Measurements from ENCODE around the gene SRXN1.
"Not testable (repeated sequence)": the region's sequence is repeated elsewhere in the genome, so short reads cannot be mapped to it uniquely, and the experiment has no call there.

SRXN1 gene

DNA sequence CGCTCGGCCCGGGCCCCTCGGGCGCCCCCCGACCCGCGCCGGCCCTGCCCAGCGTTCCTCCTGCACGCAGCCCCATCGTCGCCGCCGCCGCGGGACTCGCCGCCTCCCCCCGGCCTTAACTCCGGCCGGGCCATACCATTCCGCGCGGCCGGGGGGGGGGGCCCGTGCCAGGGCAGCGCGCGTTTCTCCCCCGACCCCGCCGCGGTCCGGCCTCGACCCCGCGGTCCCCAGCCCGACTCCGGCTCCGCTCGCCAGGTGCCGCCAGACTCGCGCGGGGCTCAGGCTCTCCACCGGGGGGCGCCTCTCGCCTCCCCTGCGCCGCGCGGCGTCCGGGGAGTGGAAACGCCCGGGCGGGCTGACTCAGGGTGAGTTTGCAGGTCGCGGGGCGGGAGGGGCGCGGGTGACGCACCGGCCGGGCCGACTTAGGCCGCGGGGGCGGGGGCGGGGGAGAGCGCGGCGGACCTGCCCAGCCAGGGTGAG, at the start of gene SRXN1:
TSS of gene SRXN1 (minus strand) at position 91 of the 480 bp plus-strand sequence. CDS start at position 76, 15 bp downstream.
- DNase-seq (ENCODE audit: low read depth in 2 of 2) = peak; percentile 84

DNA sequence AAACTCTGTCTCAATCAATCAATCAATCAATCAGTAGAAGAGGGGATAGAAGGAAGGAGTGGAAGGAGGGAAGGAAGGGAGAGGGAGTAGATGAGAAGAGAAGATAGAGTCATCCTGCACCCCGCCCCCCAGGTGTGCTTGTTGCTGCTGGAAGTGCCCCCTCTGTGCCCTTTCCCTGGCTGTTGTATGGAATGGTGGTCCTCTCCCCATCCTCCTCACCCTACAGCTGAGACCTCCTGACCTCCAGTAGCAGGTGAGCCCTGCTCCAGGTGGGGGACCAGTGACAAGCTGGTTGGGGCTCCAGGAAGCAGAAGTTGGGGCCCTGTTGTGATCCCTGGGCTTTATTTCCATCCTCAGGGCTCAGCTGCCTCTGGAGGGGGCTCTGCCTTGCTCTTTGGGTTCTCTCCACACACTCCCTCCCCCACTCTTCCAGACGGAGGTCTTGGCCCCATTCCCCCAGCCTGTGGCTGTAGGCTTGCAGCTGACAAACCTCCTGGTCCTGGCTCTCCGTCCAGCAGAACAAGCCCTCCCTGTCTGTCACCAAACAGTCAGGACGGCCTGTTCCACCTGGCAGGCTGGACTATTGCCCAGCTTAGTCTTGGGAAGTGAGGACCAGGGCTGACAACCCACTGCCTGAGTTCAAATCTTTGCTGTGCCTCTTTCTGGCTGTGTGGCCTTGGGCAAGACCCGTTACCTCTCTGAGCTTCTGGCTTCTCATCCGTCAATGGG, 48.6 kb upstream of the SRXN1 start:
- no peak for DNase-seq (ENCODE audit: low read depth in 2 of 2)

DNA sequence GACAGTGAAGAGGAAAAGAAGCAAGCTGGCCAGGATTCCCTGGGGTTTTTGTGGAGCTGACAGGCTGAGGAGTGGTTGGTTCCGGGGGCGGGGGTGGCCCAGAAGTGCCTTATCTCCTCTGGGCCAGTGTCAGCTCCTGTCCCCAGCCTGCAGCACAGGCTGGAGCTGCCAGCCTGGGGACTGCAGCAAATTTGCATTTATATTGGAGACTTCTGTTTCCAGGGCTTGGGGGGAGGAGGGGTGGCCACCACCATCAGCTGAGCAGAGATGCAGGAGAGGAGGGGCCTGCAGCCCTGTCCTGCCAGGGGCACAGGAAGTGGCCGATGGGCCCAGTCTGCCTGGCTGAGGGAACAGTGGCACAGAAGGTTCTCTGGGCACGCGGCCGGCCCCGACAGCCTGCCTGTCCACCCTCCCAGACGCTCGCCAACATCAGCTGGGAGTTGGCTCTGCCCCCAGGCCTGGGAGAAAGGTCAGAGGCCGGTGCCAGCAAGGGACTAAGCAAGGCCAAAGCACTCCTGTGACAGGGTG, 46.9 kb upstream of the SRXN1 start:
- DNase-seq (ENCODE audit: low read depth in 2 of 2) = no peak

DNA sequence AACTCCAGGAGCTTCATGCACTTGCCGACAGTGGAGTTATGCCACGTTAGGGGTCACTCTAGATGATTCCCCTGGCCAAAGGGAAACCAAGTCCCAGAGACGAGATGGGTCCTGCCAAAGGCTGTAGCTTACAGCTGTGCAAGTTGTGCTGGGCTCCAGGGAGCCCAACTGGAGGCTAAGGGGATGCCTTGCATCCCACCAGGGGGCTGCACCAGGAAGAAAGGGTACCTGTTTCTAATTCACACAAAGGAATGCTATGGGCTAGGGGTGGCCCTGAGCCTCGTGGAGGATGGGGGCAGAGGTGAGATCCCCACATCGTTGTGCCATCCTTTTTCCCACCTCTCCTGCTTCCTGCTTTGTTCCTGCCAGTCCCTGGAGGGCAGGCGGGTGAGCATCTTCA, 46.3 kb upstream of the SRXN1 start:
- no peak for DNase-seq (ENCODE audit: low read depth in 2 of 2)

DNA sequence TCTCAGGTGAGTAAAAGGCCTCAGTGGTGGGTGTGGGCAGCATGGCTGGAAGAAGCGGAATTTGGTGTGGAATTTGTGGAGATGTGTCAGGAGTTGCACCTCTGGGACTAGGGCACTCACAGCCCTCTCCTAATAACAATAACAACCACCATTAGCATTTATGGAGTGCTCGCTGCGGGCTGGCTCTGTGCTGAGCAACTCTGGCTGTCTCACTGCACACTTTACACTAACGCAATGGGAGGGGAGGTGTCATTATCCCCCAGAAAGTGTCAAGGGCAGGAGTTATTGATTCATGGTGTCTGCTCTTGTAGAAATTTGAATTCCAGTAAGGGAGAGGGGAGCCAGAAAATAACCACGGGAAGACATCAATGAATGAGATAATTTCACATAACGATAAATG, 45.3 kb upstream of the SRXN1 start:
- no peak for DNase-seq (ENCODE audit: low read depth in 2 of 2)

DNA sequence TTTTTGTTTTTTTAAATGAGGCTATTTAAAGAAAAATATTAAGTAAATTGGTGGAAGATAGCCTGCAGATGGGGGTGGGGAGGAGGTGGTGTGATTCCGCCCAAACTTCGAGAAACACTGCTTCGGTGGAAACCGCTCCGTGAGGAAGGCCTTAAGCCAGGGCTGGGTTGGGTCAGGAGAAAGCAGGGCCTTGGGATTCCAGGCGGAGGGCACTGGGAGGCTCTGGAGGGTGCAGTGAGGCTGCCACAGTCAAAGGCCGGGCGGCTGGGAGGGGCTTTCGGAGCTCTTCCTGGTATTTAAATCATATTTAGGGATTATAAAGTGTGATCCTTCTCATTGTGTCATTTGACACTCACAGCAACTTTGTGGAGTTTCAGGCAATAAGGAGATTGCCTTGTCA, 44.8 kb upstream of the SRXN1 start:
- no peak for DNase-seq (ENCODE audit: low read depth in 2 of 2)

DNA sequence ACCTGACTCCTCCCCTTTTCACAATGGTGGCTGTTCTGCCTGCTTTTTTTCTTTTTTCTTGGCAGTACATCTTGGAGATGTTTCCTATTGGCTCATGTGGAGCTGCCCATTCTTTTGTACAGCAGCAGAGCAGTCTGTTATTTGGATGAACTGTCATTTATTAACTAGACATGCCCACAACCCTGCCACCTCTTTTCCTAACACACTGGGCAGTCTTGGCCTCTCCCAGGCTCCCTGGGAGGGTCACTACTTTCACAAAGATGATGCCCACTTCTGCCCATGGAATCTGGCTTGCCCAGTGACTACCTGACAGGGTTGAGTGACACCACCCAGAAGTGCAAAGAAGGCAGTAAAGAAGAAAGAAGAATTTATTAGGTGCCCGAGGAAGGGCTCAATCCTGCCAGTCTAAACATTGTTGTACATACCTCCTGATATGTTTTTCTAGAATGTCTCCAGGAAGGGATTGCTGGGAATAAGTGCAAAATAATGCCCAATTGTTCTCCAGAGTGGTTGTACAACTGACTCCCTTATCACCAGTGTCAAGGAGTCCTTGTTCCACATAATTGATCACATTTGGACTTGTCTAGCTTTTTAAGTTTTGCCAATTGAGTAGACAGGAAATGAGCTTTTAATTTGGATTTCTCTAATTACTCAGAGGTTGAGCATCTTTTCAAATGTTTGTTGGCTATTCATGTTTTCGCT, 42.3 kb upstream of the SRXN1 start:
- no peak for DNase-seq (ENCODE audit: low read depth in 2 of 2)

DNA sequence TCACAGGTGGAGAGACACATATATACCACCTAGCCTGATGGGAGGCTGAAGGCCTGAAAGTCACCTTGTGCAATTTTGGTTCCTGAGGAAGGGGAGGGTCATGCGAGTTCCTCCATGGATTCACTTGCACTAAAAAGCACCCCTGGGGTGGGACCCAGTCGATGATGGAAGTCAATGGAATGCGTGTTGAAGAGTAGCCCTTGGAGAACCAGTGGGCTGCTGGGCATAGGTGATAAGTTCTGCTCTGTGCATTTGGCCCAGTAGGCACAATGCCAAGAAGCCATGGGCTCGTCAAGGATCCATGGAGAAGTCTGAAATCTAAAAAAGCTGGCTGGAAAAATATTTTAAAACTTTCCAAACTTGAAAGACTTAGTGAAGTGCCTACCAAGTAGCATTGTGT, 41.5 kb upstream of the SRXN1 start:
- no peak for DNase-seq (ENCODE audit: low read depth in 2 of 2)

DNA sequence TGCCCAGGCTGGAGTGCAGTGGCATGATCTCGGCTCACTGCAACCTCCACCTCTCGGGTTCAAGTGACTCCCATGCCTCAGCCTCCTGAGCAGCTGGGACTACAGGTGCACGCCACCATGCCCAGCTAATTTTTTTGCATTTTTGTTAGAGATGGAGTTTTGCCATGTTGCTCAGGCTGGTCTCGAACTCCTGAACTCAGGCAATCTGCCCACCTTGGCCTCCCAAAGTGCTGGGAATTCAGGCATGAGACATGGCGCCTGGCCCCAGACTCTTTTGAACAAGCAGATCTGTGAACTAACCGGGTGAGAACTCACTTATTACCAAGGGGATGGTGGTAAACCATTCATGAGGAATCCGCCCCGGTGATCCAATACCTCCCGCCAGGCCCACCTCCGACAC, 40.8 kb upstream of the SRXN1 start:
- not testable (repeated sequence) for DNase-seq (ENCODE audit: low read depth in 2 of 2)

DNA sequence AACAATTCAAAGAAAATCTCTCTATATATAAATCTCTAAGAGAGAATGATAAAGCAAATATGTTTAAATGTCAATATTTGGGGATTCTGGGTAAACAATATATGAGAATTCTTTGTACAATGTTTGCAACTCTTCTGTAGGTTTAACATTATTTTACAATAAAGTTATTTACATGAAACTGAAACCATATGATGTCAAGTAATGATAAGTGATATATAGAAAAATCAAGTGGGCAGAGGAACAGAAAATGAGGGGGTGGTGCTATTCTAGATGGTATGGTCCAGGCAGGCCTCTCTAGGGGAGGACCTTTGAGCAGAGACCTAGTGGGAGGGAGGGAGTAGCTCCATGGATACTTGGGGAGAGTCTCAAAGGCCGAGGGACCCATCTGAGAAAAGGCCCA, 39.0 kb upstream of the SRXN1 start:
- DNase-seq (ENCODE audit: low read depth in 2 of 2) = no peak

DNA sequence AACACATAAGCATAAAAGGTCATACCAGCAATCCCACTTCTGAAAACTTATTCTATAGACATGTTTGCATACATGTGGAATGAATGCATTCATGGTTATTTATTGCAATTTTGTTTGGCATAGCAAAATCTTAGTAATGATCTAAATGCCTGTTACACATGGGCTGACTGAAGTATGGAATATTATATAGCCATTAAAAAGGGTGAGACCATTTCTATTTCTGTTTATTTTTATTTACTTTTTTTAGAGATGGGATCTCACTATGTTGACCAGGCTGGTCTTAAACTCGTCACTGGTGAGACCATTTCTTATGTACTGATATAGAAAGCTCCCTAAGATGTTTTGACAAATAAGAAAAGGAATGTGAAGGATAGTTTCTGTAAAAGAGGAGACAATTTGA, 36.9 kb upstream of the SRXN1 start:
- no peak for DNase-seq (ENCODE audit: low read depth in 2 of 2)

DNA sequence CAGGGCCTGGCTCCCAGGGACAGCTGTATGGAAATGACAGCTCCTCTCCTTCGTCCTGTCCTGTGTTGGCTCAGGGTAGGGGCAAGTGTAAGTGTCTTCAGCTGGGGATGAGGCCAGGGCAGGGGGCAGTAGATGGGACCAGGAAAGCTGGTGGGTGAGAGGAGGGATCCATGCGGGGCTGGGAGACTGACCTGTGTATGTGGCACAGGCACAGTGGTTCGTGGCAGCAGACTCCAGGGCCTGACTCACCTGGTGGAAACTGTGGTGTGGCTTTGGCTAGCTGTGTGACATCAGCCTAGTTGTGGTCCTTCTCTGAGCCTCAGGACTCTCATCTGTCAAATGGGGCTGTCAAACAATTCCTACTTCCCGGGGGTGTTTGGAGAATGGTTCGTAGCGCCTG, 36.3 kb upstream of the SRXN1 start:
- no peak for DNase-seq (ENCODE audit: low read depth in 2 of 2)

DNA sequence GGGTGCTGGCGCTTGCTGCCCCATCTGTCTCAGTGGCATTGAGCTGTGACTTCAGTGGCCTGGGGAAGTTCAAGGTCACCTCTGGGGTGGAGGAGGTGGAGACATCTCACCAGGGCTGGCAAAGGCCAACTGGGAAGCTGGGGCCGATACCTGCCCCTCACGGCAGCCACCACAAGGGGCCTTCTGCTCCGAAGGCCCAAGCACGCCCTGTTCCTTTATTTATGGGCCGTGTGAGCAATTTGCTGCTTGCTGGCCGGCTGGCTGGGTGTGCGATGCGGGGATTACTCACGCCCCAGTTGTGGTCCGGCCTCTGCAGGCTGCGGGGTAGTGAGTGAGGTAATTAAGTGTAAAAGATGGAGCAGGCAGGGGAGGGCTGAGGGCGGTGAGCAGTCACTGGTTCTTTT, 35.8 kb upstream of the SRXN1 start:
- no peak for DNase-seq (ENCODE audit: low read depth in 2 of 2)

DNA sequence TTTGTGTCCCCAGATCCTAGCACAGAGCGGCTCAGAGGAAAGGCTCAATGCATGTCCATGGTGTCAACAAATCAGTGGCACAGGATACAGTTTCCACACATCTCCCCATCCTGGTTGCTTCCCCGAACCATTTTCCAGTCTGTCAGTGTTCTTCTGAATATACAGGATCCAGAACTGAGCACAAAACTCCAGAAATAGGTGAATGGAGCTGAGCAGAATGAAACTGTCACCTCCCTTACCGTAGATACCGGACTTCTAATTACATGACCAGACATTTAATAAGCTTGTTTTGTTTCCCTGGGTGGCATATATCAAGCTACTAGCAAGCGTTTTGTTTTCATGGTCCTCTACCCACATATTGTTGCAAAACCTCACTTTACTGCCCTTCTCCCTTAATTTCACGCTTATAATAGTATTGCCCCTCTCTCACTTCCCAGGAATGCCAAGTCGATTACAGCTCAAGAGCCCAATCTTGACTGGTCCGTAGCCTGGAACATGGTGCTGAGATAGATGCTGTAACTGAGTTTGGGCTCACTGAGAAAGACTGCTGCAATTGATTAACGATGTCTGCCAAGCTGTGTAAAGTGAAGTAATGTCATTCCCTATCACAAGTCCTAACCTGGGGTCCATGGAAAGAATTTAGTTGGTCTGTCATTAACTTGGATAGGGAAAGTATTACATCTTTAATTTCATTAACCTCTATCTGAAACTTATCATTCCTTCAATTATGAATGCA, 34.6 kb upstream of the SRXN1 start:
- no peak for DNase-seq (ENCODE audit: low read depth in 2 of 2)

DNA sequence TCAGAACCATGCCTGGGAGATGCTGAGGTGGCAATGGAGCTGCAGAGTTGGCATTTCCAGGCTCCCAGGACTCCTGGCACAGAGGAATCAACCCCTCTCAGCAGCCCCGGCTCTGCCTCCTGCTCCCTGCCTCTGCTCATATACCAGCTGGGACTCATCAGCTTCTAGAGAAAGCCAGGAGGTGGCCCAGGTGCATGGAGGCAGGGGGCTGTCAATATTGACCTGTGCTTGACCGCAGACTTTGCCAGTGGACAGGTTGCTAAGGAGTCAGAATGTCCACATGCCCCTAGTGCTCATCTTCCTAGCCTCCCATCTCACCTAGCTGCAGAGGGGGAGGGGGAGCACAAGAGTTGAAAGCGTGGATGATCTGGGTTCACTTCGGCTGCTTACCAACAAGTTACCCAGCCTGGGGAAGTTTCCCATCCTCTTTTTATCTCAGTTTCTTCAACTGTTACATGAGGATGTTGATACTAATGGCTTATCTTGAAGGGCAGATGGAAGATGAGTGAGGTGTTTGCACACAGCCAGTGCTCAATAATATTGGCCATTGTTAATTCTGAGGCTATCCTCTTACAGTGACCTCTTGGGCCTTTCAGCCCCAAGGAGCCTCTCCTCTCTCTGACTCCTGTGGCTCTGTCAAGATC, 31.8 kb upstream of the SRXN1 start:
- no peak for DNase-seq (ENCODE audit: low read depth in 2 of 2)

DNA sequence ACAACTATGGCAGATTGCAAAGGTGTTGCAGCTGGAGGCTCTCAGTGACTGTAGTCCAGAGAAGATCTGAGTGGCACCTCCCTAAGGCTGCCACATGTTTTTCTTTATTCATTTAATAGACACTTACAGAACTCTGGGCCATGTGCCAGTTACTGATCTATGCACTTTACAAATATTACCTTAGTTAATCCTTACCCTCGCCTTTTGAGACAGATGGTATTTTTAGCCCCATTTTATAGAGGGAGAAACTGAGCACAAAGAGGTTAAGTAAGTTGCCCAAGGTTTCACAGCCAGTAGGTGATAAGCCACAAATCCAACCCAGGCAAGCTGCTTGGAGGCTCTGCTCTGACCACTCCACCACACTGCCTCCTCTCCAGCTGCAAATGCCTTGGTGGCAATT, 29.1 kb upstream of the SRXN1 start:
- no peak for DNase-seq (ENCODE audit: low read depth in 2 of 2)

DNA sequence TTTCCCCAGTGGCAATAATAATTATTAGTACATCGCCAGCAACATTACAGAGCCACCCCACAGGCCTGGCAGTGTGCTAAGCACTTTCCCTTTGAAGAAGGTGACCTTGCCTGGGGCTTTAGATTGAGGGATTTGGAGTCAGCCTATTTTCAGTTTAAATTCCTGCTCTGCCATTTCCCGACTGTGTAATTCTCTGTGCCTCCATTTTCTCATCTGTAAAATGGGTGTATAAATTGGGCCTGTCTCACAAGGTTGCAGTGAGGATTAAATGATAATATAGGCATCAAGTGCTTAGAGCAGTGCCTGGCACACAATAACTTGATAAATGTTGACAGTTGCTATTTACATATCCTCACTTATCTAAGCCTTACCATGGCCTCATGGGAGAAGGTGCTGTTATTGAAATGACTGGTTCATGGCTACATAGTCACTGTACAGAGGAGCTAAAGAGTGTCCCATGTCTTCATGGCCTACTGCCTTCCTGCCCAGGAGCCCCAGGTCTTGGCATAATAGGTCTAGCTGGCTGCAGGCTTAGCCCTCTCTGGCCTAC, 27.7 kb upstream of the SRXN1 start:
- DNase-seq (ENCODE audit: low read depth in 2 of 2) = no peak

DNA sequence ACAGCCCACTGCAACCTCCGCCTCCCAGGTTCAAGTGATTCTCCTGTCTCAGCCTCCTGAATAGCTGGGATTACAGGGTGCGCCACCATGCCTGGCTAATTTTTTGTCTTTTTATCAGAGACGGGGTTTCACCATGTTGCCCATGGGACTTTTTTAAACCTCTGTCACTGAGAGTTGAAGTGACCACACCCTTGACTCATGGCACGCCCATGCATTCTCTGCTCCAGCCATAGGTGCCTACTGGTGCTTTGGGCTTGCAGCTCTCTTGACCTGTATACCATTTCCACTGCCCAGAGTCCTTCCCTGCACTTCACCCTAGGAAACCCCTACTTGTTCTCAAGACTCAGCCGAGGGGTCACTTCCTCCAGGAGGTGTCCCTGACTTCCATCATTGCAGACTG, 25.0 kb upstream of the SRXN1 start:
- DNase-seq (ENCODE audit: low read depth in 2 of 2) = no peak

DNA sequence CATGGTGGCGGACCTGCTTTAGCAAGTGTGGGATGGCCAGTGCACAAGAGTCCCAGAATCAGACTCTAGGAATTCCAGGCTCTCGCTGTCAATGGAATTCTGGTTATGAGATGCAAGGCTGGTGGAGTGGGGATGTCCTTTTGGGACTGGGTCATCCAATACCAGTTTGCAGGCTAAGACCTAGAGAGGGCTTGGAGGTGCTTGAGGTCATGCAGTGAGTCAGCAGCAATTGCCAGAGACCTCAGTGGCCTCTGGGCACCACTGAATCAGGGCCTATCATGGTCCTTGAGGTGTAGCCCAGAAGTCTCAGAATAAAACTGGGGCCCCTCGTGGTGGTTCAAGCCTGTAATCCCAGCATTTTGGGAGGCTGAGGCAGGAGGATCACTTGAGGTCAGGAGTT, 24.0 kb upstream of the SRXN1 start:
- no peak for DNase-seq (ENCODE audit: low read depth in 2 of 2)

DNA sequence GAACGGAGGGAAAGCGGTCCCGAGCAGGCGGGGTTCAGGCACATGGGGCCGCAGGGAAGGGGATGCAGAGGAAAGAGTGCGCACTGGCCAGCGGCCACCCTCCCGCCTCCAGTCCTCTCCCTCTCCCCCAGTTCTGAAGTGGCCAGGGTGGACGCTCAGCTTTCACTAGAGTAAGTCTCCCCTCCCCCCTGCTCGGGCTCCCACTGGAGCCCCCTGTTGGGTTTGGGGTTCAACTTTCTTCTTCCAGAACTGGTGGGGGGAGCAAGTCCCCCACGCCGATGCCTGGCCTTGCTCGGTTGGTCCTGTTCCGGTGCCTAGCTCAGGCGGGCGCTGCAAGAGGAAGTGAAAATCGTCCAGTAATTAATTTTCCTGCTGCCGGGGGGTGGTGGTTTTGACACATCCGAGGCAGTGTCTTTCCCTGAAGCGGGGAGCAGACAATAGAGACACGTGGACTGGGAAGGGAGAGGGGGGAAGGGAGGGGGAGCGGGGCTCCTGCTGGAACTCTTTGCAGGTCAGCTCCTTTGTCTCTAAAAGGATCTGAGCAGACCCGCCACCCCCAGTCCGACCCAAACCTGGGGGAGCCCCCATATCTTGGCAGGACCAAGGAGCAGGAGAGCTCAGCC, 23.4 kb upstream of the SRXN1 start:
- DNase-seq (ENCODE audit: low read depth in 2 of 2) = no peak

Measured in stimulated activated CD8-positive, alpha-beta memory T cell treated with anti-CD3 and anti-CD28 coated beads, Interleukin-15, amount 100 ng/mL, for 48 hours (primary cell).